Astrocyte (in vitro differentiated cells and primary cell): ENCODE results near the gene ESRRG.

Experiments
- CTCF ChIP-seq: IDR thresholded peaks from 2 replicates; pipeline ENCODE4 v1.5.1; 2011; ENCODE audit warnings: low read depth, mild to moderate bottlenecking, inconsistent platforms, low read length, moderate library complexity; ENCODE audit not compliant: insufficient read depth
- EZH2 ChIP-seq: IDR thresholded peaks from 2 replicates; pipeline ENCODE4 v1.6.1; 2012; ENCODE audit warnings: mild to moderate bottlenecking, low read length, inconsistent platforms; ENCODE audit not compliant: insufficient read depth

- TF ChIP-seq EZH2, result no peak
- no peak for TF ChIP-seq CTCF
Measured at GRCh38 chr1:216542263-216542662, 181.0 kb downstream of the ESRRG start.
